Endothelial cell of umbilical vein (primary cell): ENCODE measurements around the gene KANK4. TPM values are rescaled to one million over a fixed set of nuclear protein-coding genes. Genes with fewer than 3 reads are reported as not detected.

Experiments
- BruUV-seq: library from RNA; stranded (reverse); fragments of 400-500 nt; replicated peaks from 2 replicates; lab custom pipeline; 2021; lab: Mats Ljungman, UMichigan
- CTCF ChIA-PET: fragments of 300-600, 350-600 bp; sonication (Branson Sonifier 250); formaldehyde crosslinking; loops from one replicate; lab custom pipeline; 2021; ENCODE audit warnings: antibody characterized with exemption, inconsistent platforms; lab: Charles Lee
- POLR2A ChIA-PET: fragments of 300-600, 350-600 bp; sonication (Branson Sonifier 250); formaldehyde crosslinking; loops from one replicate; lab custom pipeline; 2021; ENCODE audit warnings: antibody characterized with exemption, inconsistent platforms; lab: Charles Lee
- DNase-seq: peaks from one replicate; pipeline ENCODE4 v3.0.0-alpha.2; 2011; ENCODE audit warnings: low read depth, low spot score
- FAIRE-seq: peaks from 2 replicates; lab custom pipeline; 2011; peaks lifted over from hg19 to GRCh38; lab: Jason Lieb, UNC
- H2AFZ ChIP-seq: 2 replicates; pipeline ENCODE4 v1.6.0; 2012; ENCODE audit warnings: low read depth, low read length, control low read depth, inconsistent platforms
- H3K27ac ChIP-seq: 2 replicates; pipeline ENCODE4 v1.5.1; 2011; ENCODE audit warnings: low read depth, mild to moderate bottlenecking, control low read depth, low read length, moderate library complexity; ENCODE audit not compliant: insufficient read depth
- H3K27me3 ChIP-seq, 2 experiments: 2 replicates each; pipeline versions ENCODE4 v1.6.0 to v1.6.1; 2011; ENCODE audit warnings: low read length in 2 of 2, mixed read lengths in 1 of 2; ENCODE audit not compliant: control insufficient read depth in 2 of 2, insufficient read depth in 2 of 2
- H3K36me3 ChIP-seq, 2 experiments: 2 replicates in 1 of 2; 3 replicates in 1 of 2; pipeline ENCODE4 v1.5.1; 2011; ENCODE audit warnings: low read length in 2 of 2, mild to moderate bottlenecking in 1 of 2, moderate library complexity in 1 of 2; ENCODE audit not compliant: control insufficient read depth in 2 of 2, insufficient read depth in 2 of 2; ENCODE audit errors: extremely low read depth in 1 of 2
- H3K4me1 ChIP-seq: 3 replicates; pipeline ENCODE4 v1.5.1; 2011; ENCODE audit warnings: mild to moderate bottlenecking, low read length; ENCODE audit not compliant: control insufficient read depth, insufficient read depth; ENCODE audit errors: extremely low read depth
- H3K4me2 ChIP-seq: 2 replicates; pipeline ENCODE4 v1.6.1; 2011; ENCODE audit warnings: low read length, control low read depth, mixed read lengths; ENCODE audit not compliant: insufficient read depth
- H3K4me3 ChIP-seq, 3 experiments: fragments of 200-600 bp in 1 of 3; sonication (generic), shearing (Covaris generic) in 1 of 3; replicated peaks in 1 of 3; 2 replicates each; pipeline ENCODE4 v1.5.1; 2011 to 2016; ENCODE audit warnings: control low read depth in 3 of 3, low read length in 3 of 3, mild to moderate bottlenecking in 2 of 3, inconsistent platforms in 1 of 3, low read depth in 1 of 3, moderate library complexity in 1 of 3; ENCODE audit not compliant: insufficient read depth in 1 of 3
- H3K79me2 ChIP-seq: 2 replicates; pipeline ENCODE4 v1.6.0; 2012; ENCODE audit warnings: low read length, inconsistent platforms; ENCODE audit not compliant: control insufficient read depth, insufficient read depth
- H3K9ac ChIP-seq: replicated peaks from 2 replicates; pipeline ENCODE3; 2011; ENCODE audit warnings: low read length, control low read depth; ENCODE audit not compliant: insufficient read depth; ENCODE audit errors: extremely low read depth
- H3K9me1 ChIP-seq: replicated peaks from 3 replicates; pipeline ENCODE4 v1.6.0; 2011; ENCODE audit warnings: mild to moderate bottlenecking, low read length; ENCODE audit not compliant: control insufficient read depth, insufficient read depth; ENCODE audit errors: extremely low read depth
- H3K9me3 ChIP-seq: replicated peaks from 2 replicates; pipeline ENCODE4 v1.5.1; 2012; ENCODE audit warnings: low read length, inconsistent platforms; ENCODE audit not compliant: control insufficient read depth, insufficient read depth
- H4K20me1 ChIP-seq: replicated peaks from 2 replicates; pipeline ENCODE3; 2011; ENCODE audit warnings: mild to moderate bottlenecking, low read length; ENCODE audit not compliant: control insufficient read depth, insufficient read depth; ENCODE audit errors: extremely low read depth
- EZH2 ChIP-seq: IDR thresholded peaks from 2 replicates; pipeline ENCODE4 v1.6.1; 2012; ENCODE audit warnings: borderline replicate concordance, low read depth, mild to moderate bottlenecking, moderate library complexity, low read length, inconsistent platforms; ENCODE audit not compliant: severe bottlenecking
- FOS ChIP-seq: IDR thresholded peaks from 2 replicates; pipeline ENCODE4 v1.6.1; 2011; ENCODE audit warnings: mild to moderate bottlenecking, low read length, moderate library complexity, borderline replicate concordance; ENCODE audit not compliant: insufficient read depth
- GATA2 ChIP-seq: IDR thresholded peaks from 2 replicates; pipeline ENCODE4 v1.7.0; 2011; ENCODE audit warnings: low read depth, mild to moderate bottlenecking, moderate library complexity, mixed read lengths, low read length; ENCODE audit not compliant: insufficient read length, insufficient read depth
- JUN ChIP-seq: IDR thresholded peaks from 2 replicates; pipeline ENCODE4 v1.6.1; 2011; ENCODE audit warnings: borderline replicate concordance, low read depth; ENCODE audit not compliant: insufficient read length, insufficient read depth
- MYC ChIP-seq: IDR thresholded peaks from one replicate; pipeline ENCODE4 v1.6.1; 2011; ENCODE audit warnings: mild to moderate bottlenecking, low read depth, low read length
- POLR2A ChIP-seq: IDR thresholded peaks from 2 replicates; pipeline ENCODE4 v1.6.1; 2012; ENCODE audit warnings: low read depth, mild to moderate bottlenecking, control low read depth, low read length
- POLR2AphosphoS5 ChIP-seq: IDR thresholded peaks from 2 replicates; pipeline ENCODE4 v1.6.1; 2012; ENCODE audit warnings: low read depth, mild to moderate bottlenecking, control low read depth, low read length, moderate library complexity; ENCODE audit not compliant: insufficient read depth
- dilution Hi-C: fragments of 300-500 bp; cut with MboI; formaldehyde crosslinking; loops from one replicate; pipeline ENCODE4 v1.15.0; 2019; ENCODE audit warnings: low sequenced_read_pairs; ENCODE audit not compliant: extremely low pct_ligation_motif_present
- intact Hi-C: fragments of 100-400 bp; cut with micrococcal nuclease; formaldehyde crosslinking; loops from one replicate; pipeline ENCODE4 v1.10.0; 2022
- polyA plus RNA-seq, 4 experiments: library from polyadenylated mRNA; depleted of rRNA in 3 of 4; stranded (reverse) in 3 of 4; unstranded in 1 of 4; fragments of >200 nt; gene quantifications; 2 replicates each; pipeline versions ENCODE4 v1.2.1 to v1.2.3, GENCODE V29; 2011 to 2012; ENCODE audit warnings: missing spikeins in 1 of 4
- total RNA-seq: library from RNA; stranded (reverse); gene quantifications from 2 replicates; pipeline ENCODE4 v1.2.3, GENCODE V29; 2021
- TF ChIP-seq, protein P1 (sequence below), 2 donors: IDR thresholded peaks; 1 replicate in 1 of 2; 2 replicates in 1 of 2; pipeline ENCODE4 v1.5.1; 2011; ENCODE audit warnings: low read length in 2 of 2, mild to moderate bottlenecking in 2 of 2, moderate library complexity in 2 of 2, control low read depth in 1 of 2, inconsistent platforms in 1 of 2, low read depth in 1 of 2; ENCODE audit not compliant: insufficient read depth in 1 of 2; ENCODE audit errors: extremely low read depth in 1 of 2
- TF ChIP-seq, protein P2 (sequence below): IDR thresholded peaks from 2 replicates; pipeline ENCODE4 v1.6.1; 2011; ENCODE audit not compliant: insufficient read depth, insufficient read length

Gene KANK4
- total and polyA plus RNA-seq, 2 donors (not counting 3 experiments of a cell fraction or from before 2014, with no cell fraction given), result not detected

DNA sequence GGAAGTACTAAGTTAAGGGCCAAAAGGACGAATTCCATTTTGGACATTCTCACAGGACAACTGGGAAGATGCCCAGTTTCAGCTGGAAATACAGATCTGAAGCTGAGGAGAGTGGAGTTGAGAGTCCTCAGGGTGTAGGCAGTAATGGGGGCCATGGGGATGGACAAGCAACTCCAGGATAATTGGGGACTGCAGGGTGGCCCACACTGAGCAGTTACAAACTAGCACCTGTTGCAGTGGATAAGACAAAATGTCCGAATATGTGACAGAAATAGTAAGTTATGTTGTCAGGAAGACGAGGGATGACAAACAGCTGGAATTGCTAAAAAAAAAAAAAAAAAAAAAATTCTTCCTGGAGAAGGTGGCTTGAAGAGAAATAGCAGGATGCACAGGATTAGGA lies 34.6 kb upstream of the KANK4 start:
- H3K4me3 ChIP-seq, result no peak overlapping the region
- no peak overlapping the region for H3K9ac ChIP-seq
- no peak overlapping the region for H2AFZ ChIP-seq
- no peak overlapping the region for H3K4me2 ChIP-seq
- H3K4me1 ChIP-seq, result no peaks in the 10 kb centered on the region
- no peak for TF ChIP-seq FOS
- no peak for TF ChIP-seq POLR2AphosphoS5
- TF ChIP-seq GATA2, result no peak
- no peak for TF ChIP-seq MYC
- TF ChIP-seq EZH2, result no peak
- TF ChIP-seq, protein P1, sequence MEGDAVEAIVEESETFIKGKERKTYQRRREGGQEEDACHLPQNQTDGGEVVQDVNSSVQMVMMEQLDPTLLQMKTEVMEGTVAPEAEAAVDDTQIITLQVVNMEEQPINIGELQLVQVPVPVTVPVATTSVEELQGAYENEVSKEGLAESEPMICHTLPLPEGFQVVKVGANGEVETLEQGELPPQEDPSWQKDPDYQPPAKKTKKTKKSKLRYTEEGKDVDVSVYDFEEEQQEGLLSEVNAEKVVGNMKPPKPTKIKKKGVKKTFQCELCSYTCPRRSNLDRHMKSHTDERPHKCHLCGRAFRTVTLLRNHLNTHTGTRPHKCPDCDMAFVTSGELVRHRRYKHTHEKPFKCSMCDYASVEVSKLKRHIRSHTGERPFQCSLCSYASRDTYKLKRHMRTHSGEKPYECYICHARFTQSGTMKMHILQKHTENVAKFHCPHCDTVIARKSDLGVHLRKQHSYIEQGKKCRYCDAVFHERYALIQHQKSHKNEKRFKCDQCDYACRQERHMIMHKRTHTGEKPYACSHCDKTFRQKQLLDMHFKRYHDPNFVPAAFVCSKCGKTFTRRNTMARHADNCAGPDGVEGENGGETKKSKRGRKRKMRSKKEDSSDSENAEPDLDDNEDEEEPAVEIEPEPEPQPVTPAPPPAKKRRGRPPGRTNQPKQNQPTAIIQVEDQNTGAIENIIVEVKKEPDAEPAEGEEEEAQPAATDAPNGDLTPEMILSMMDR (IDR thresholded peaks at IDR 0.05; ENCODE audit: extremely low read depth in 1 of 2, insufficient read depth in 1 of 2, low read depth in 1 of 2, low read length in 2 of 2), result no peak
- TF ChIP-seq, protein P2, sequence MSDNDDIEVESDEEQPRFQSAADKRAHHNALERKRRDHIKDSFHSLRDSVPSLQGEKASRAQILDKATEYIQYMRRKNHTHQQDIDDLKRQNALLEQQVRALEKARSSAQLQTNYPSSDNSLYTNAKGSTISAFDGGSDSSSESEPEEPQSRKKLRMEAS, result no peak
- no peak for TF ChIP-seq POLR2A
- TF ChIP-seq JUN, result no peak
- no peaks in the 10 kb centered on the region for H3K27me3 ChIP-seq
- dilution Hi-C loops (no loop called here), intact Hi-C loops (no loop called here)
- CTCF ChIA-PET, result no interaction called here
- H3K79me2 ChIP-seq, result no peaks in the 10 kb centered on the region
- H3K9me3 ChIP-seq, result no peaks in the 10 kb centered on the region
- no peaks in the 10 kb centered on the region for H4K20me1 ChIP-seq
- POLR2A ChIA-PET, result no interaction called here
- BruUV-seq, result no TSS peak
- FAIRE-seq (no peak), DNase-seq (no peak)
- no peaks in the 10 kb centered on the region for H3K9me1 ChIP-seq
- no peak overlapping the region for H3K27ac ChIP-seq
- no peaks in the 10 kb centered on the region for H3K36me3 ChIP-seq
